DOHH2 (cell line): ENCODE data around the gene PRKN.

Source experiments
- EZH2phosphoT487 ChIP-seq: fragments of 200-600 bp; sonication (generic); IDR thresholded peaks from 2 replicates; pipeline ENCODE4 v1.6.1; 2017; ENCODE audit warnings: borderline replicate concordance, mild to moderate bottlenecking, antibody characterized with exemption, low read length, moderate library complexity, mixed read lengths
- TF ChIP-seq, protein P1 (sequence below): fragments of 200-600 bp; sonication (generic); IDR thresholded peaks from one replicate; pipeline ENCODE4 v1.5.1; 2014; ENCODE audit warnings: antibody characterized with exemption, mild to moderate bottlenecking, low read depth, low read length; ENCODE audit not compliant: poor library complexity, severe bottlenecking

DNA sequence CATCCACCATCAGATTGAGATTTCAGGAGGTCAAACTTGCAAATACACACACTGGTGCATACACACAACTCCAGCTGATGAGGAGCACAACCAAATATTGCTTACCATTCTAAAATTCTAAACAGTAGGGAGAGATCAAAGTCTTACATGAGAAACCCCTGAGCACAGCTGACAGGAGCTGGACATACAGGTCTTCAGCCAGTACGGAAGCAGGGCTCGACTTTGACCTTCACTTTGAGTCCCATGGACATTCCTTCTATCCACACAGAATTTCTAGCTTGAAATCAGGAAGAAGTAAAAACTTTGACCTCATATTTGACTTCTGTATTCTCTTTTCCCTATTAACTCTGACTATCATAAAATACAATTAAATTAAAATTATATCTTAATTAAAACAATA lies 90.2 kb downstream of the PRKN start:
- TF ChIP-seq, protein P1, sequence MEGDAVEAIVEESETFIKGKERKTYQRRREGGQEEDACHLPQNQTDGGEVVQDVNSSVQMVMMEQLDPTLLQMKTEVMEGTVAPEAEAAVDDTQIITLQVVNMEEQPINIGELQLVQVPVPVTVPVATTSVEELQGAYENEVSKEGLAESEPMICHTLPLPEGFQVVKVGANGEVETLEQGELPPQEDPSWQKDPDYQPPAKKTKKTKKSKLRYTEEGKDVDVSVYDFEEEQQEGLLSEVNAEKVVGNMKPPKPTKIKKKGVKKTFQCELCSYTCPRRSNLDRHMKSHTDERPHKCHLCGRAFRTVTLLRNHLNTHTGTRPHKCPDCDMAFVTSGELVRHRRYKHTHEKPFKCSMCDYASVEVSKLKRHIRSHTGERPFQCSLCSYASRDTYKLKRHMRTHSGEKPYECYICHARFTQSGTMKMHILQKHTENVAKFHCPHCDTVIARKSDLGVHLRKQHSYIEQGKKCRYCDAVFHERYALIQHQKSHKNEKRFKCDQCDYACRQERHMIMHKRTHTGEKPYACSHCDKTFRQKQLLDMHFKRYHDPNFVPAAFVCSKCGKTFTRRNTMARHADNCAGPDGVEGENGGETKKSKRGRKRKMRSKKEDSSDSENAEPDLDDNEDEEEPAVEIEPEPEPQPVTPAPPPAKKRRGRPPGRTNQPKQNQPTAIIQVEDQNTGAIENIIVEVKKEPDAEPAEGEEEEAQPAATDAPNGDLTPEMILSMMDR, result no peak
- no peak for TF ChIP-seq EZH2phosphoT487
